ENCODE data around the gene HP1BP3.

DNA sequence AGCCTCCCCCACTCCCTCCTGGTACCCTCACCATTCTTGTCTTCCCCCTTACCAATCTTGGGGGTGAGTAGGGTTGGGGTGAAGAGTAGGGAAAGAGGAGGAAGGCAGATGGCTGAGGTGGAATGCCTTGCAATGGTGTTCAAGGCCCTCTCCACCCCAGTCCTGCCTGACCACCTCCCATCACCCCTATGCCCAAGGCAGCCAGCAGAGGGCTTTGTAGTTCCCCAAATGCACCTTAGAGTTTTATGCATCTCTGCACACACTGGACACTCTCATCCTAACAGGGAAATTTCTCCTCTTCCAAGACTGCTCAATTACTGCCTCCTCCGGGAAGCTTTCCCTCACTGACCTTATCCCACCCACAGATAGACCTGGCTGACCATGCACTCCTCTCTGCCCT, 84.7 kb downstream of the HP1BP3 start:
- TF ChIP-seq, protein P1, sequence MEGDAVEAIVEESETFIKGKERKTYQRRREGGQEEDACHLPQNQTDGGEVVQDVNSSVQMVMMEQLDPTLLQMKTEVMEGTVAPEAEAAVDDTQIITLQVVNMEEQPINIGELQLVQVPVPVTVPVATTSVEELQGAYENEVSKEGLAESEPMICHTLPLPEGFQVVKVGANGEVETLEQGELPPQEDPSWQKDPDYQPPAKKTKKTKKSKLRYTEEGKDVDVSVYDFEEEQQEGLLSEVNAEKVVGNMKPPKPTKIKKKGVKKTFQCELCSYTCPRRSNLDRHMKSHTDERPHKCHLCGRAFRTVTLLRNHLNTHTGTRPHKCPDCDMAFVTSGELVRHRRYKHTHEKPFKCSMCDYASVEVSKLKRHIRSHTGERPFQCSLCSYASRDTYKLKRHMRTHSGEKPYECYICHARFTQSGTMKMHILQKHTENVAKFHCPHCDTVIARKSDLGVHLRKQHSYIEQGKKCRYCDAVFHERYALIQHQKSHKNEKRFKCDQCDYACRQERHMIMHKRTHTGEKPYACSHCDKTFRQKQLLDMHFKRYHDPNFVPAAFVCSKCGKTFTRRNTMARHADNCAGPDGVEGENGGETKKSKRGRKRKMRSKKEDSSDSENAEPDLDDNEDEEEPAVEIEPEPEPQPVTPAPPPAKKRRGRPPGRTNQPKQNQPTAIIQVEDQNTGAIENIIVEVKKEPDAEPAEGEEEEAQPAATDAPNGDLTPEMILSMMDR (IDR thresholded peaks at IDR 0.05): no peak
- no peak for TF ChIP-seq POLR2A (IDR thresholded peaks at IDR 0.05)
- TF ChIP-seq POLR2AphosphoS5 (IDR thresholded peaks at IDR 0.05): no peak

Data from sigmoid colon (tissue), 4 donors.